ENCODE data around the gene SIAE. TPM values are rescaled to one million over a fixed set of nuclear protein-coding genes. Genes with fewer than 3 reads are reported as not detected.

The SIAE gene
- total and polyA plus RNA-seq, 2 experiments from 2014 or later = 24.0 to 35.5 TPM

- H3K27me3 ChIP-seq = peaks cover 6% of the 10 kb centered on the region
- no peaks in the 10 kb centered on the region for H3K9me3 ChIP-seq (ENCODE audit: low read depth)
- H3K79me2 ChIP-seq = no peaks in the 10 kb centered on the region
- no peak for TF ChIP-seq EZH2 (IDR thresholded peaks at IDR 0.05; ENCODE audit: borderline replicate concordance)
- no peak for TF ChIP-seq EZH2phosphoT487 (IDR thresholded peaks at IDR 0.05; ENCODE audit: low read depth, severe bottlenecking, unreplicated experiment)
- no peak for TF ChIP-seq CTCF (IDR thresholded peaks at IDR 0.05; ENCODE audit: poor library complexity)
- no peak overlapping the region for H3K27ac ChIP-seq
- no peak overlapping the region for H3K4me2 ChIP-seq
- DNase-seq (ENCODE audit: low spot score) = no peak
- no peak overlapping the region for H2AFZ ChIP-seq
- H3K4me3 ChIP-seq = no peak overlapping the region
- H3K9me2 ChIP-seq (replicated peaks; ENCODE audit: insufficient read depth) = no peaks in the 10 kb centered on the region
- H4K20me1 ChIP-seq (ENCODE audit: insufficient read depth, poor library complexity, severe bottlenecking) = no peaks in the 10 kb centered on the region
- WGBS (ENCODE audit: low lambda C conversion rate, missing lambda C conversion rate) = 64% methylated on average over 3 of the region's 3 CpGs
- no peaks in the 10 kb centered on the region for H3K36me3 ChIP-seq (replicated peaks; ENCODE audit: insufficient read depth, low read depth)
- H3K4me1 ChIP-seq (ENCODE audit: insufficient read depth) = no peaks in the 10 kb centered on the region
These were observed 71.3 kb downstream of the SIAE start for GRCh38 chr11:124602193-124602592.

- no peaks in the 10 kb centered on the region for H4K20me1 ChIP-seq (ENCODE audit: insufficient read depth, poor library complexity, severe bottlenecking)
- H3K79me2 ChIP-seq = no peaks in the 10 kb centered on the region
- no peak for TF ChIP-seq EZH2 (IDR thresholded peaks at IDR 0.05; ENCODE audit: borderline replicate concordance)
- TF ChIP-seq CTCF (IDR thresholded peaks at IDR 0.05; ENCODE audit: poor library complexity) = no peak
- TF ChIP-seq EZH2phosphoT487 (IDR thresholded peaks at IDR 0.05; ENCODE audit: low read depth, severe bottlenecking, unreplicated experiment) = no peak
- H3K4me1 ChIP-seq (ENCODE audit: insufficient read depth) = no peaks in the 10 kb centered on the region
- H2AFZ ChIP-seq = no peak overlapping the region
- no peak overlapping the region for H3K27ac ChIP-seq
- H3K4me2 ChIP-seq = no peak overlapping the region
- H3K36me3 ChIP-seq (replicated peaks; ENCODE audit: insufficient read depth, low read depth) = no peaks in the 10 kb centered on the region
- DNase-seq (ENCODE audit: low spot score) = no peak
- H3K9me3 ChIP-seq (ENCODE audit: low read depth) = no peaks in the 10 kb centered on the region
- no peaks in the 10 kb centered on the region for H3K9me2 ChIP-seq (replicated peaks; ENCODE audit: insufficient read depth)
- H3K27me3 ChIP-seq = peaks cover 14% of the 10 kb centered on the region
- no peak overlapping the region for H3K4me3 ChIP-seq
- 65% methylated on average over 5 of the region's 5 CpGs for WGBS (ENCODE audit: low lambda C conversion rate, missing lambda C conversion rate)
These were observed 72.8 kb downstream of the SIAE start for GRCh38 chr11:124600621-124601320.

DNA sequence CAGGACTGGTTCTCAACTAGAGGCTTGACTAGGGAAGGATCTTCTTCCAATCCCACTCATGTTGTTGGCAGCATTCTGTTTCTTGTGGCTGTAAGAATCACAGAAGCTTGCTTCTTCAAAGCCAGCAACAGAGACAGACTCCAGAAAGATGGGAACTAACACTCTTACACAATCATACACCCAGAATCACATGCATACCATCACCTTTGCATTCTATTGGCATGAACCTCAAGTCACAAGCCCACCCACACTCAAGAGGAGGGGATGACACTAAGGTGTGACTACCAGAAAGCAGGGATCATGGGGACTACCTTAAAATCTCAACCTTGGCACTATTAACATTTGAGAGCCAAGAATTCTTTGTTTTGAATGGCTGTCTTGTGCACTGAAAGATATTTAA, 75.9 kb downstream of the SIAE start:
- Histone ChIP-seq H3K79me2 (no peaks in the 10 kb centered on the region), H3K27ac (no peak overlapping the region), H3K4me2 (no peak overlapping the region), H3K9me3 (ENCODE audit: low read depth) (no peaks in the 10 kb centered on the region), H2AFZ (no peak overlapping the region), H3K4me1 (ENCODE audit: insufficient read depth) (no peaks in the 10 kb centered on the region), H3K27me3 (peaks cover 14% of the 10 kb centered on the region), H3K4me3 (no peak overlapping the region), H4K20me1 (ENCODE audit: insufficient read depth, poor library complexity, severe bottlenecking) (no peaks in the 10 kb centered on the region), H3K36me3 (replicated peaks; ENCODE audit: insufficient read depth, low read depth) (no peaks in the 10 kb centered on the region), H3K9me2 (replicated peaks; ENCODE audit: insufficient read depth) (no peaks in the 10 kb centered on the region)
- TF ChIP-seq EZH2 (IDR thresholded peaks at IDR 0.05; ENCODE audit: borderline replicate concordance) = no peak
- no peak for TF ChIP-seq CTCF (IDR thresholded peaks at IDR 0.05; ENCODE audit: poor library complexity)
- TF ChIP-seq EZH2phosphoT487 (IDR thresholded peaks at IDR 0.05; ENCODE audit: low read depth, severe bottlenecking, unreplicated experiment) = no peak
- no peak for DNase-seq (ENCODE audit: low spot score)

Data from hepatocyte (in vitro differentiated cells).